ENCODE measurements around the gene DMD. TPM values are rescaled to one million over a fixed set of nuclear protein-coding genes. Genes with fewer than 3 reads are reported as not detected.
A peak's percentile ranks its signal among the peaks of the same experiment; 100 is the strongest.

Gene DMD
- total RNA-seq, 1 donor from 2014 or later, result 30.6 TPM

- Mint-ChIP-seq H3K27me3 (ENCODE audit: insufficient read depth, low read depth) (no peaks in the 10 kb centered on the region), H3K27ac (no peak overlapping the region), H3K9me3 (no peaks in the 10 kb centered on the region), H3K36me3 (no peaks in the 10 kb centered on the region), H3K4me1 (peaks cover 5% of the 10 kb centered on the region), H3K4me3 (no peak overlapping the region)
- H4K20me1 ChIP-seq (ENCODE audit: low read depth), result no peaks in the 10 kb centered on the region
- H2AFZ ChIP-seq (replicated peaks), result no peak overlapping the region
- H3K4me2 ChIP-seq, result no peak overlapping the region
- TF ChIP-seq CTCF (IDR thresholded peaks at IDR 0.05) (no peak), EZH2 (IDR thresholded peaks at IDR 0.05) (no peak), EZH2phosphoT487 (IDR thresholded peaks at IDR 0.05) (no peak)
- H3K79me2 ChIP-seq (ENCODE audit: low read depth), result no peaks in the 10 kb centered on the region
- no peaks in the 10 kb centered on the region for H3K4me1 ChIP-seq
- no peaks in the 10 kb centered on the region for H3K9me3 ChIP-seq (ENCODE audit: low read depth)
- H3F3A ChIP-seq (ENCODE audit: low read depth), result no peaks in the 10 kb centered on the region
- no peak for DNase-seq (ENCODE audit: low spot score)
- no peaks in the 10 kb centered on the region for H3K27me3 ChIP-seq
- no peak overlapping the region for H3K9ac ChIP-seq
- no peaks in the 10 kb centered on the region for H3K36me3 ChIP-seq
- H3K4me3 ChIP-seq, result no peak overlapping the region
- no peak overlapping the region for H3K27ac ChIP-seq
Measured at GRCh38 chrX:32524385-32524784, 687.0 kb downstream of the DMD start.

GRCh38 chrX:32520789-32521188 is 690.6 kb downstream of the DMD start:
- Histone ChIP-seq H3F3A (ENCODE audit: low read depth) (no peaks in the 10 kb centered on the region), H3K27ac (no peak overlapping the region), H2AFZ (replicated peaks) (no peak overlapping the region), H3K27me3 (no peaks in the 10 kb centered on the region), H3K4me2 (no peak overlapping the region), H3K9ac (no peak overlapping the region), H3K4me1 (no peaks in the 10 kb centered on the region), H3K9me3 (ENCODE audit: low read depth) (no peaks in the 10 kb centered on the region), H3K79me2 (ENCODE audit: low read depth) (no peaks in the 10 kb centered on the region), H3K4me3 (no peak overlapping the region), H3K36me3 (no peaks in the 10 kb centered on the region), H4K20me1 (ENCODE audit: low read depth) (no peaks in the 10 kb centered on the region)
- no peak for DNase-seq (ENCODE audit: low spot score)
- H3K27me3 Mint-ChIP-seq (ENCODE audit: insufficient read depth, low read depth), result peaks cover 2% of the 10 kb centered on the region
- H3K4me3 Mint-ChIP-seq, result no peak overlapping the region
- no peaks in the 10 kb centered on the region for H3K9me3 Mint-ChIP-seq
- no peaks in the 10 kb centered on the region for H3K36me3 Mint-ChIP-seq
- TF ChIP-seq EZH2phosphoT487 (IDR thresholded peaks at IDR 0.05) (no peak), EZH2 (IDR thresholded peaks at IDR 0.05) (no peak), CTCF (IDR thresholded peaks at IDR 0.05) (no peak)
- H3K27ac Mint-ChIP-seq, result no peak overlapping the region
- peaks cover 5% of the 10 kb centered on the region for H3K4me1 Mint-ChIP-seq

GRCh38 chrX:32514986-32515385 is 696.4 kb downstream of the DMD start:
- no peaks in the 10 kb centered on the region for H4K20me1 ChIP-seq (ENCODE audit: low read depth)
- H3K9me3 ChIP-seq (ENCODE audit: low read depth), result no peaks in the 10 kb centered on the region
- H3K4me1 ChIP-seq, result no peaks in the 10 kb centered on the region
- TF ChIP-seq EZH2phosphoT487 (IDR thresholded peaks at IDR 0.05), result no peak
- H3K4me3 ChIP-seq, result no peak overlapping the region
- Mint-ChIP-seq H3K27me3 (ENCODE audit: insufficient read depth, low read depth) (peaks cover 2% of the 10 kb centered on the region), H3K36me3 (no peaks in the 10 kb centered on the region), H3K27ac (no peak overlapping the region), H3K4me3 (no peak overlapping the region), H3K4me1 (no peaks in the 10 kb centered on the region), H3K9me3 (no peaks in the 10 kb centered on the region)
- H3F3A ChIP-seq (ENCODE audit: low read depth), result no peaks in the 10 kb centered on the region
- no peaks in the 10 kb centered on the region for H3K79me2 ChIP-seq (ENCODE audit: low read depth)
- no peaks in the 10 kb centered on the region for H3K27me3 ChIP-seq
- no peaks in the 10 kb centered on the region for H3K36me3 ChIP-seq
- DNase-seq (ENCODE audit: low spot score), result no peak
- no peak overlapping the region for H3K9ac ChIP-seq
- H3K27ac ChIP-seq, result no peak overlapping the region
- peak overlapping the region; percentile 26 for H2AFZ ChIP-seq (replicated peaks)
- no peak overlapping the region for H3K4me2 ChIP-seq

GRCh38 chrX:32501606-32502005 is 709.7 kb downstream of the DMD start:
- no peak for TF ChIP-seq CTCF (IDR thresholded peaks at IDR 0.05)
- TF ChIP-seq EZH2phosphoT487 (IDR thresholded peaks at IDR 0.05), result no peak
- no peak for TF ChIP-seq EZH2 (IDR thresholded peaks at IDR 0.05)
- no peaks in the 10 kb centered on the region for H3K36me3 Mint-ChIP-seq
- Histone ChIP-seq H3K9ac (no peak overlapping the region), H3K9me3 (ENCODE audit: low read depth) (no peaks in the 10 kb centered on the region), H3F3A (ENCODE audit: low read depth) (no peaks in the 10 kb centered on the region), H4K20me1 (ENCODE audit: low read depth) (no peaks in the 10 kb centered on the region), H3K79me2 (ENCODE audit: low read depth) (no peaks in the 10 kb centered on the region), H3K4me1 (no peaks in the 10 kb centered on the region), H3K27ac (no peak overlapping the region), H3K36me3 (no peaks in the 10 kb centered on the region), H3K27me3 (no peaks in the 10 kb centered on the region), H3K4me3 (no peak overlapping the region), H3K4me2 (no peak overlapping the region), H2AFZ (replicated peaks) (peak overlapping the region; percentile 53)
- DNase-seq (ENCODE audit: low spot score), result no peak
- H3K9me3 Mint-ChIP-seq, result no peaks in the 10 kb centered on the region
- H3K27ac Mint-ChIP-seq, result no peak overlapping the region
- no peaks in the 10 kb centered on the region for H3K27me3 Mint-ChIP-seq (ENCODE audit: insufficient read depth, low read depth)
- H3K4me3 Mint-ChIP-seq, result no peak overlapping the region
- H3K4me1 Mint-ChIP-seq, result no peaks in the 10 kb centered on the region

All from neural progenitor cell (in vitro differentiated cells).